Liver (tissue), 10 donors: ENCODE data around the gene PPFIA1. TPM values are rescaled to one million over a fixed set of nuclear protein-coding genes. Genes with fewer than 3 reads are reported as not detected.

Experiments
- DNase-seq: peaks from one replicate; pipeline ENCODE4 v3.0.0-alpha.2; 2017; ENCODE audit warnings: low spot score
- H3K27ac ChIP-seq, 2 donors: one replicate each; pipeline ENCODE4 v1.7.0; 2013; ENCODE audit warnings: inconsistent platforms in 2 of 2, low read length in 2 of 2, control low read depth in 1 of 2, low read depth in 1 of 2, mild to moderate bottlenecking in 1 of 2
- H3K27me3 ChIP-seq, 4 donors: one replicate each; pipeline versions ENCODE4 v1.6.1 to v1.7.0; 2013; ENCODE audit warnings: low read length in 3 of 4, inconsistent platforms in 1 of 4, mild to moderate bottlenecking in 1 of 4, moderate library complexity in 1 of 4; ENCODE audit not compliant: control insufficient read depth in 4 of 4, insufficient read depth in 4 of 4
- H3K36me3 ChIP-seq, 4 donors: one replicate each; pipeline versions ENCODE4 v1.6.1 to v1.7.0; 2013; ENCODE audit warnings: low read length in 3 of 4, mild to moderate bottlenecking in 3 of 4, low read depth in 1 of 4, moderate library complexity in 1 of 4; ENCODE audit not compliant: control insufficient read depth in 4 of 4, insufficient read depth in 3 of 4
- H3K4me1 ChIP-seq, 4 donors: one replicate each; pipeline versions ENCODE4 v1.6.1 to v1.7.0; 2013; ENCODE audit warnings: low read length in 3 of 4, mild to moderate bottlenecking in 3 of 4, moderate library complexity in 1 of 4; ENCODE audit not compliant: control insufficient read depth in 4 of 4, insufficient read depth in 4 of 4
- H3K4me3 ChIP-seq, 3 donors: one replicate each; pipeline versions ENCODE4 v1.6.1 to v1.7.0; 2013; ENCODE audit warnings: low read length in 3 of 3, control low read depth in 1 of 3, low read depth in 1 of 3, mild to moderate bottlenecking in 1 of 3
- H3K9ac ChIP-seq, 2 donors: one replicate each; pipeline ENCODE4 v1.7.0; 2013; ENCODE audit warnings: low read length in 2 of 2, mild to moderate bottlenecking in 2 of 2, moderate library complexity in 2 of 2, control low read depth in 1 of 2, low read depth in 1 of 2
- H3K9me3 ChIP-seq, 4 donors: one replicate each; pipeline versions ENCODE4 v1.6.1 to v1.7.0; 2013; ENCODE audit warnings: low read length in 3 of 4; ENCODE audit not compliant: control insufficient read depth in 4 of 4
- ATF3 ChIP-seq: IDR thresholded peaks from 2 replicates; pipeline ENCODE4 v1.6.1; 2016; ENCODE audit warnings: antibody characterized with exemption
- EGR1 ChIP-seq, 2 donors: IDR thresholded peaks; 2 replicates each; pipeline ENCODE4 v1.6.1; 2016 to 2018; ENCODE audit warnings: antibody characterized with exemption in 2 of 2, low read depth in 2 of 2
- FOXA1 ChIP-seq: IDR thresholded peaks from 2 replicates; pipeline ENCODE4 v1.6.1; 2016; ENCODE audit warnings: antibody characterized with exemption
- FOXA2 ChIP-seq: IDR thresholded peaks from 2 replicates; pipeline ENCODE4 v1.6.1; 2016; ENCODE audit warnings: antibody characterized with exemption
- GABPA ChIP-seq, 2 donors: IDR thresholded peaks in 1 of 2; conservative IDR thresholded peaks in 1 of 2; 2 replicates each; pipeline ENCODE4 v1.6.1; 2016; ENCODE audit warnings: antibody characterized with exemption in 2 of 2, mild to moderate bottlenecking in 1 of 2, moderate library complexity in 1 of 2
- HNF4A ChIP-seq, 2 donors: conservative IDR thresholded peaks; 2 replicates each; pipeline ENCODE4 v1.6.1; 2016; ENCODE audit warnings: antibody characterized with exemption in 2 of 2, mild to moderate bottlenecking in 2 of 2
- JUND ChIP-seq, 2 donors: IDR thresholded peaks; 2 replicates each; pipeline ENCODE4 v1.6.1; 2016; ENCODE audit warnings: antibody characterized with exemption in 2 of 2
- NR2F2 ChIP-seq: IDR thresholded peaks from 2 replicates; pipeline ENCODE4 v1.6.1; 2016; ENCODE audit warnings: antibody characterized with exemption
- RAD21 ChIP-seq, 2 donors: IDR thresholded peaks; 2 replicates each; pipeline ENCODE4 v1.6.1; 2016; ENCODE audit warnings: antibody characterized with exemption in 2 of 2, mild to moderate bottlenecking in 2 of 2
- RXRA ChIP-seq, 2 donors: IDR thresholded peaks; 2 replicates each; pipeline ENCODE4 v1.6.1; 2017 to 2018; ENCODE audit warnings: antibody characterized with exemption in 2 of 2, mild to moderate bottlenecking in 1 of 2
- SP1 ChIP-seq: IDR thresholded peaks from 2 replicates; pipeline ENCODE4 v1.6.1; 2018; ENCODE audit warnings: antibody characterized with exemption, mild to moderate bottlenecking
- TAF1 ChIP-seq: conservative IDR thresholded peaks from 2 replicates; pipeline ENCODE4 v1.6.1; 2016; ENCODE audit warnings: antibody characterized with exemption, mild to moderate bottlenecking
- WGBS: extraction: QIAGEN DNeasy Blood & Tissue Kit; methylation state at CpG from one replicate; pipeline ENCODE4 v1.1.7; 2013; 5-methylcytosine and 5-hydroxymethylcytosine counted together
- polyA plus RNA-seq, 2 donors: library from polyadenylated mRNA; stranded (reverse) in 1 of 2; unstranded in 1 of 2; fragments of 200-250 nt in 1 of 2; fragments of >200 nt in 1 of 2; fragmentation: Nextera tagmentation in 1 of 2; extraction: Ambion mirVana in 1 of 2; gene quantifications; one replicate each; pipeline versions ENCODE4 v1.2.1 to v1.2.3, GENCODE V29; 2013 to 2015
- small RNA-seq: library from RNA; depleted of rRNA; stranded (forward); fragments of <200 nt; gene quantifications from one replicate; pipeline ENCODE3, GENCODE V24; 2014
- total RNA-seq, 2 donors: library from RNA; depleted of rRNA; stranded (reverse); fragments of >200 nt; gene quantifications; one replicate each; pipeline ENCODE4 v1.2.3, GENCODE V29; 2014
- TF ChIP-seq, protein P1 (sequence below): IDR thresholded peaks from 2 replicates; pipeline ENCODE4 v1.6.1; 2016; ENCODE audit warnings: antibody characterized with exemption
- TF ChIP-seq, protein P2 (sequence below): fragments of 150-350 bp; IDR thresholded peaks from 2 replicates; pipeline ENCODE4 v1.5.1; 2017; ENCODE audit warnings: improper control_type of control experiment, low read depth, low read length; ENCODE audit not compliant: missing input control
- donor health status: healthy.
- donor health status: healthy.
- donor health status: healthy.
- donor health status: healthy.
- donor health status: healthy.

PPFIA1 gene
- total and polyA plus RNA-seq, 4 donors, result 9.9 to 39.6 (median 14.5) TPM

- H3K27ac ChIP-seq, result no peak overlapping the region
- peaks cover 13 to 75% (median 30%) of the 10 kb centered on the region in 4 donors for H3K36me3 ChIP-seq
- 96% methylated on average over 20 of the region's 20 CpGs for WGBS
- peaks cover 0 to 4% (median 0%) of the 10 kb centered on the region in 4 donors for H3K4me1 ChIP-seq
- H3K4me3 ChIP-seq, result no peak overlapping the region
- no peak for TF ChIP-seq HNF4A (conservative IDR thresholded peaks at IDR 0.05)
- TF ChIP-seq FOXA2, result no peak
- TF ChIP-seq SP1, result no peak
- TF ChIP-seq RXRA (IDR thresholded peaks at IDR 0.05), result no peak
- TF ChIP-seq, protein P1, sequence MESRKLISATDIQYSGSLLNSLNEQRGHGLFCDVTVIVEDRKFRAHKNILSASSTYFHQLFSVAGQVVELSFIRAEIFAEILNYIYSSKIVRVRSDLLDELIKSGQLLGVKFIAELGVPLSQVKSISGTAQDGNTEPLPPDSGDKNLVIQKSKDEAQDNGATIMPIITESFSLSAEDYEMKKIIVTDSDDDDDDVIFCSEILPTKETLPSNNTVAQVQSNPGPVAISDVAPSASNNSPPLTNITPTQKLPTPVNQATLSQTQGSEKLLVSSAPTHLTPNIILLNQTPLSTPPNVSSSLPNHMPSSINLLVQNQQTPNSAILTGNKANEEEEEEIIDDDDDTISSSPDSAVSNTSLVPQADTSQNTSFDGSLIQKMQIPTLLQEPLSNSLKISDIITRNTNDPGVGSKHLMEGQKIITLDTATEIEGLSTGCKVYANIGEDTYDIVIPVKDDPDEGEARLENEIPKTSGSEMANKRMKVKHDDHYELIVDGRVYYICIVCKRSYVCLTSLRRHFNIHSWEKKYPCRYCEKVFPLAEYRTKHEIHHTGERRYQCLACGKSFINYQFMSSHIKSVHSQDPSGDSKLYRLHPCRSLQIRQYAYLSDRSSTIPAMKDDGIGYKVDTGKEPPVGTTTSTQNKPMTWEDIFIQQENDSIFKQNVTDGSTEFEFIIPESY, result no peak
- no peak for TF ChIP-seq EGR1 (IDR thresholded peaks at IDR 0.05; ENCODE audit: low read depth in 2 of 2)
- no peak for TF ChIP-seq JUND (IDR thresholded peaks at IDR 0.05)
- no peak for TF ChIP-seq NR2F2
- TF ChIP-seq RAD21 (IDR thresholded peaks at IDR 0.05), result no peak
- TF ChIP-seq FOXA1, result no peak
- H3K27me3 ChIP-seq, result no peaks in the 10 kb centered on the region
- H3K9ac ChIP-seq, result no peak overlapping the region
- no peaks in the 10 kb centered on the region for H3K9me3 ChIP-seq
- DNase-seq, result no peak
These were observed 162.5 kb downstream of the PPFIA1 start for GRCh38 chr11:70433038-70433437.

GRCh38 chr11:70433526-70433925 is 163.0 kb downstream of the PPFIA1 start:
- WGBS, result 96% methylated on average over 13 of the region's 13 CpGs
- H3K36me3 ChIP-seq, result peaks cover 13 to 75% (median 30%) of the 10 kb centered on the region in 4 donors
- no peak overlapping the region for H3K27ac ChIP-seq
- DNase-seq, result no peak
- no peak overlapping the region for H3K4me3 ChIP-seq
- TF ChIP-seq TAF1 (no peak), JUND (IDR thresholded peaks at IDR 0.05) (no peak), HNF4A (conservative IDR thresholded peaks at IDR 0.05) (no peak), NR2F2 (no peak), GABPA (IDR thresholded peaks at IDR 0.05 in 1 of 2, conservative IDR thresholded peaks at IDR 0.05 in 1 of 2) (no peak), FOXA2 (no peak), ATF3 (no peak), RAD21 (IDR thresholded peaks at IDR 0.05) (no peak), FOXA1 (no peak)
- TF ChIP-seq, protein P2, sequence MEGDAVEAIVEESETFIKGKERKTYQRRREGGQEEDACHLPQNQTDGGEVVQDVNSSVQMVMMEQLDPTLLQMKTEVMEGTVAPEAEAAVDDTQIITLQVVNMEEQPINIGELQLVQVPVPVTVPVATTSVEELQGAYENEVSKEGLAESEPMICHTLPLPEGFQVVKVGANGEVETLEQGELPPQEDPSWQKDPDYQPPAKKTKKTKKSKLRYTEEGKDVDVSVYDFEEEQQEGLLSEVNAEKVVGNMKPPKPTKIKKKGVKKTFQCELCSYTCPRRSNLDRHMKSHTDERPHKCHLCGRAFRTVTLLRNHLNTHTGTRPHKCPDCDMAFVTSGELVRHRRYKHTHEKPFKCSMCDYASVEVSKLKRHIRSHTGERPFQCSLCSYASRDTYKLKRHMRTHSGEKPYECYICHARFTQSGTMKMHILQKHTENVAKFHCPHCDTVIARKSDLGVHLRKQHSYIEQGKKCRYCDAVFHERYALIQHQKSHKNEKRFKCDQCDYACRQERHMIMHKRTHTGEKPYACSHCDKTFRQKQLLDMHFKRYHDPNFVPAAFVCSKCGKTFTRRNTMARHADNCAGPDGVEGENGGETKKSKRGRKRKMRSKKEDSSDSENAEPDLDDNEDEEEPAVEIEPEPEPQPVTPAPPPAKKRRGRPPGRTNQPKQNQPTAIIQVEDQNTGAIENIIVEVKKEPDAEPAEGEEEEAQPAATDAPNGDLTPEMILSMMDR, result no peak
- TF ChIP-seq, protein P1, result no peak
- H3K9me3 ChIP-seq, result no peaks in the 10 kb centered on the region
- peaks cover 0 to 4% (median 0%) of the 10 kb centered on the region in 4 donors for H3K4me1 ChIP-seq
- no peak overlapping the region for H3K9ac ChIP-seq
- no peaks in the 10 kb centered on the region for H3K27me3 ChIP-seq

Small RNAs within 50 kb of the gene (small RNA-seq; reads per million reads assigned to genes)
- gene MIR548K, result 5.8 reads per million, percentile 93 among the genes with 10 or more reads in this experiment

Other genes with a start within 250 kb of the PPFIA1 start
- 10 to 100 TPM in 1 of 2 donors, 1 to 10 TPM in 1; 7.8 to 64.8 TPM for gene ANO1, start 192.4 kb upstream of the PPFIA1 start, total RNA-seq
- 10 to 100 TPM; 26.8 to 37.7 TPM for gene ANO1, start 192.4 kb upstream of the PPFIA1 start, polyA plus RNA-seq
- 10 to 100 TPM; 14.0 to 17.3 TPM for gene FADD, start 67.4 kb upstream of the PPFIA1 start, total RNA-seq
- 10 to 100 TPM in 1 of 2 donors, 1 to 10 TPM in 1; 1.8 to 15.6 TPM for gene FADD, start 67.4 kb upstream of the PPFIA1 start, polyA plus RNA-seq
- 100 to 1,000 TPM in 1 of 2 donors, 10 to 100 TPM in 1; 39.1 to 136 TPM for gene CTTN, start 127.8 kb downstream of the PPFIA1 start, total RNA-seq
- 10 to 100 TPM; 38.7 to 51.6 TPM for gene CTTN, start 127.8 kb downstream of the PPFIA1 start, polyA plus RNA-seq